Renal pelvis (tissue), 4 donors: ENCODE data around the gene SLC24A4. TPM values are rescaled to one million over a fixed set of nuclear protein-coding genes. Genes with fewer than 3 reads are reported as not detected.

Experiments used
- DNase-seq: peaks from one replicate; pipeline ENCODE4 v3.0.0-alpha.2; 2013
- polyA plus RNA-seq, 3 donors: library from polyadenylated mRNA; unstranded; fragments of 120-200 nt; gene quantifications; one replicate each; pipeline ENCODE4 v1.2.1, GENCODE V29; 2013; ENCODE audit not compliant: insufficient read length in 3 of 3

SLC24A4 gene
- polyA plus RNA-seq, 3 donors, result 0.13 to 0.47 (median 0.19) TPM

GRCh38 chr14:92497391-92497790 is 174.4 kb downstream of the SLC24A4 start:
- DNase-seq, result no peak

- DNase-seq, result no peak
Measured at GRCh38 chr14:92499234-92499633, 176.3 kb downstream of the SLC24A4 start.

DNA sequence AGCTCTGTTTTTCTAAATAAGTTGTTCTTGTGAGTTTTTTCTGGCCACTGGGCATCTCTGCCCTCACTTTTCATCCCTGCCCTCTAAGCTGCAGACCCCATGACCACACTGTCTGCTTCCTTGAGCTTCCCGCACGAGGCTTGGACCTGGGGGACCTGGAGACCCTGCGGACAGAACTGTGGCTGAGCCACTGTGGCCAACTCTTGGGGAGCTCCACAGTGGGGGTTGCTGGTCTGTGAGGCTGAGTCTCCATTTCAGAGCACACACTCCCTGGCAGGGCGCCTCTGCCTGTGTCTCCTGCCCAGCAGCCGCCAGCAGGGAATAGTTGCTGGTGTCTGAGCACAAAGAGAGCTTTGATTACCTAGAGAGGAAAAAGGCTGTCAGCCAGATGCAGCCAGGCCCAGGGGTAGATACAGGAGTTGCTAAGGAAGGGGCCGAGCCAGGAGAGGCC is 177.6 kb downstream of the SLC24A4 start:
- DNase-seq, result no peak

GRCh38 chr14:92501891-92502351 is 179.0 kb downstream of the SLC24A4 start:
- DNase-seq, result no peak

DNA sequence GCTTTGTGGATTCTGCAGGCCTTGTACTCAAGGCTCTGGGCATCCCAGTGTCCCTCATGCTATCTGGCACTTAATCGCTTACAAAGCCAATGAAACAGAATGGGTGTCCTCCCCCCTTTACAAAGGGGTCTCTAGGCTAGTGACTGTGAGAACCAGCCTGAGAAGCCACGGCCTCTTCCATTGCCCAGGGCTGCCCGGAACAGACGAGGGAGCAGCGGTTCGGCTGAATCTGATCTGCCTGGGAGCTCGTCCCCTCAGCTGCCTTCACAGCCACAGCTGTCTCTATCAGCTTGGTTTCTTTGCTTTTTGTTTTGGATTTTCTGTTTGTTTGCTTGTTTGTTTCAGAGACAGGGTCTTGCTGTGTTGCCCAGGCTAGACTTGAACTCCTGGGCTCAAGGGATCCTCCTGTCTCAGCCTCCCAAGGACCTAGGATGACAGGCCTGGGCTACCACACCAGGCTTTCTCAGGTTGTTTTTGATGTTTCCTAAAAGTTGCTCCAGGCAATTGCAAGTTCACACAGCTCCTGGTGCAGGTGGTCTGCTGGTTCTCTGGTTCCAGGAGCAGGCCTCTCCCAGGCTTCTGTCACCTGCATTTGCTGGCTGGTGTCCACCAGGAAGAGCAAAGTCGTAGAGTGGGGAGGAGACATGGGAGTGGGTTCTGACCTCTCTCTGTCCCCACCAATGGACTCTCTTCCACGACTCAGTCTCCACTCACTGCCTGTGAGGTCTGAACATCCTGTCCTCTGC is 179.7 kb downstream of the SLC24A4 start:
- no peak for DNase-seq

- no peak for DNase-seq
Measured at GRCh38 chr14:92503756-92504491, 181.0 kb downstream of the SLC24A4 start.

DNA sequence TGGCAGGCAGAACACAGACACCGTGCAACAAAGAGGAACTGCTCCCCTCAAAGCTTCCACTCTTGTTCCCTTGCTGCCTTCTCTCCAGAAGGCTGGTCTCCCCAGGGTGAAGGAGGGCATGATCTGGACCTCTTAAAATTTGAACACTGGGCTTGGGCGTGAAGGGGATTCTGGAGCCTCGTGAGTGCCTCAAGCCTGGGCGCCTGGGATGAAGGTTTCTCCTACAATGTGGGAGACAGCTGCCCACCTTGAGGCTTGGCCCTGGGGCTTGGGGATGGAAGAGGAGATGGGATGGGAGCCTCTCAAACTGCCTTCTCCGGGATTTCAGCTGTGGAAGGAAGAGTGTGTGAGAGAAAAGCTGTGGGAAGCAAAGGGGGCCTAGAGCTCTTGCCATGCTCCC is 182.9 kb downstream of the SLC24A4 start:
- DNase-seq, result no peak

- no peak for DNase-seq
Measured at GRCh38 chr14:92506231-92506630, 183.3 kb downstream of the SLC24A4 start.

DNA sequence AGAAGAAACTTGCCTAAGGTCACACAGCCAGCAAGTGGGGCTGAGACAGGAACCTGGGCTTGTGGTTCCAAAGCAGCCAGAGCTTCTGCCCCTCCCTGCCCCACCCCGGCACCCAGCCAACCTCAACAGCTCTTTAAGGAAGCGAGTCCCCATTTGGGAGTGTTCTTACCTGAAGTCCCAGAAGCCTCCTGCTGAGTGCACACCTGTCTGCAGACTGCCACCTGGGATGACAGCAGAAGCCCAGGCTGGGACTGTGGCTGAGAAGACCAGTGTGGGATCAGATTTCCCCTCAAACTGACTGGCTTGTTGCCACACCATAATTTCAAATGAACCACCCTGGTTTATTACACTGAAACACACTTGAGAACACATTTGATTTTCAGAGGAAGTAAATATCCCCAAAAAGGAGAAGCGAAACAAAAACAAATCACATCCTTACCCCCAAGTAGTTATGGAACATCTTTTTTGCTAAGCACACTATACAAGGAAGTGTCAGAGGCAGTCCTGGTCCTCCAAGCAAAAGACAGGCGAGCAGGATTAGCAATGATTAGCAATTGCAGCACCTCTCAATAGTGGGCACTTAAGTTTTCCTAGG is 184.3 kb downstream of the SLC24A4 start:
- no peak for DNase-seq

DNA sequence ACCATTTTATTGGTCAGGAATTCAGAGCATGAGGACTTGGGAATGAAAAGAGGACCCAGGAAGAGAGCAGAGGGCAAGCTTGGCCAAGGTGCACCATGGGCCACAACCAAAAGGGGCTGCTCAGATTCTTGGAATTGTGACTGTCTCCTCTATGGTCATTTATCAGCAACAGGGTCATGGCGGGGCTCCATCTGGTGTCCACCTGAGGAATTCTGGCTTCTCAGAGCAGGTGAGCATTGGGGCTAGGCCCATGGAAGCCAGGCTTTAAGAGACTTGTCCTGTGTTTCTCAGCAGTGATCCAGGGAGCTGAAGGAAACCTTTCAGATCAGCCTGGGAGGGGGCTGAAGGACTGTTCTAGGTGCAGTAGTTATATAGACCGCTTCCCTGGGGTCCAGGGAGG is 188.0 kb downstream of the SLC24A4 start:
- DNase-seq, result no peak

GRCh38 chr14:92511453-92512238 is 188.7 kb downstream of the SLC24A4 start:
- DNase-seq, result no peak

DNA sequence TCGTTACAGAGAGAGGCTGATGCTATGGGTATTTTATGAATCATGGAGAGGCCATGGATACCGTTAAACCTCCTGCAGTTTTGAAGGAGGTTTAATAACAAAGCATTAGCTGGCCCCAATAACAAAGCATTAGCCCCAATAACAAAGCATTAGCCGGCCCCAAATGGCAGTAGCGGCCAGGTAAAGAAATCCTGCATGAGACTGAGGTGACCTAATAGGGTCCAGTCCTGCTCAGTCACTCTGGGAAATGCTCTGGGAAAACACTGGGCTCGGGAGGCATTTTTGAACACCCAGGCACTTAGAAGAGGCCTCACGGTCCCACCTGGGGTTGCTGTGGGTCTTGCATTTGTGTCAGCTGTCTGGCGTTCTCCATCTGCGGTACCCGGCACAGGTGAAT is 189.8 kb downstream of the SLC24A4 start:
- no peak for DNase-seq

- no peak for DNase-seq
Measured at GRCh38 chr14:92513204-92513965, 190.4 kb downstream of the SLC24A4 start, which contains the start of gene RIN3. TSS of gene RIN3 (plus strand) at chr14:92513781. CDS start at chr14:92513933, 152 bp downstream.

DNA sequence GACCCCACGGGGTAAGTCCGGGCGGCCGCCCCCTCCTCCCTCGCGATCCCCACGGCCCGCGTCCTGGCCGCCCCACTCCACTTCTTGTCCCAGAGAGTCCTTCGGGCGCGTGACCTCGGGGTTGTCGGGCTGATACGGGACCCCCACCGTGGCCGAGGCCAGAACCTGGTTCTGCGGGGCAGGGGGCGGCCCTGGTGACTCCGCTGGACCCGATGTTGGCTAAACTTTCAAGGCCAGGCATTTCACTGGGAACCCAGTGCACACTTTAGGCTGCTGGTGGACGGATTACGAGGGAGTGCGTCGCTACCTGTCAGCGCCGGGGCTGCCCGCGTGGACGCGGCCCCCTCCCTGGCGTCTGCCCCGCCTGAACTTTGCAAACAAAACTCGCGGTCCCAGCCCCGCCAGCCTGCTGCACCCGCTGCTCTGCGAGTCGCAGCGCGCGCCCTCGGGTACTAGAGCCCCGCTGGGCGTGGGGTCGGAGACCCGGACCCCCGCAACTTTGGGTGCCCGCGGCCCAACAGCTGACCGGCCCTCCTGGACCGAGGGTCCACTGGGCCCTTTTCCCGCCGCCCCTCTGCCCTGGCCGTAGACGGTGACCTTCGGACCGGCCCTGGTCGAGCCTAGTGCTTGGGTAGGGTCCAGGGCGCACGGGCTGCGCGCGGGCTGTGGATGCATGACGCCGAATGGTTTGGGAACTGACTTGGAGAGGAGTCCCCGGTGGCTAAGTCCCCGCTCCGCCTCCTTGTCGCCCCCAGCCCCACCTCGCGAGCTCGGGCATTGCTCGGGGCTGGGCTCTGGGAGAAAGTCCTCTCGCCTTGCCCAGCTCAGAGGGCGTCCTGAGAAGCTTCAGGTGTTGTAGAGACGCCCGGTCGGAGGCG is 191.2 kb downstream of the SLC24A4 start:
- no peak for DNase-seq

DNA sequence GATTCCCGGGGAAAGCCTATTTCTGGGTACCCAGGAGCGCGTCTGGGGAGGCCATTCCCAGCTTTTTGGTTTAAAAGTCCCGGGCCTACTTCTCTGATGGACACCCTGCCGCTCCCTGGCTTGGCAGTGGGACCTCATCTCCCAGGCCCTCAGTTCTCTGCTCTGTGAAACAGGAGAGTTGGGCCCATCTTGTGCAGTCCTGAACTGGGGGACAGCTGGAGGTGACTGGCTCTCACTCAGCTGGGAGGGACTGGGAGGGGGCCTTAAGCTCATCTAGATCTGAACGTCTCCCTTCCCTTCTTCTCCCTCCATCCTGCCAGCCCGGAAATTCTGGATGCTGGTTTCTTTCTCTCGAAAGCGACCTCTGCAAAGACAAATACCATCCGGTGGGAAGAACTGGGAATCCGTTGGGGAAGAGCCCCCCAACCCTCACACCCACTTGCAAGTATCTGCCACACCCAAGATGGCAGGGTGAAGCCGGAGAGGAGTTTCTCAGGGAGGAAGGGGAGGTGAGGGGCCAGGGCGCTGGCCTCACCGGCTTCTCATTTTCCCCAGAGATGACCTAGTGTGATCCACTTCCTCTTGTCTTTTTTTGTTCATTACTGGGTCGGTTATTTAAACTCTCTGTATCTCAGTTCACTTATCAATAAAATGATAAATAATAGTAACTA is 192.0 kb downstream of the SLC24A4 start:
- no peak for DNase-seq

- no peak for DNase-seq
Measured at GRCh38 chr14:92515546-92516343, 192.8 kb downstream of the SLC24A4 start.

- DNase-seq, result no peak
Measured at GRCh38 chr14:92516344-92516965, 193.5 kb downstream of the SLC24A4 start.

GRCh38 chr14:92516966-92517506 is 194.1 kb downstream of the SLC24A4 start:
- no peak for DNase-seq
